ENCODE data around the gene RDX. TPM values are rescaled to one million over a fixed set of nuclear protein-coding genes. Genes with fewer than 3 reads are reported as not detected.

RDX gene
- total RNA-seq, 2 experiments from 2014 or later, result 11.4 to 14.2 TPM

DNA sequence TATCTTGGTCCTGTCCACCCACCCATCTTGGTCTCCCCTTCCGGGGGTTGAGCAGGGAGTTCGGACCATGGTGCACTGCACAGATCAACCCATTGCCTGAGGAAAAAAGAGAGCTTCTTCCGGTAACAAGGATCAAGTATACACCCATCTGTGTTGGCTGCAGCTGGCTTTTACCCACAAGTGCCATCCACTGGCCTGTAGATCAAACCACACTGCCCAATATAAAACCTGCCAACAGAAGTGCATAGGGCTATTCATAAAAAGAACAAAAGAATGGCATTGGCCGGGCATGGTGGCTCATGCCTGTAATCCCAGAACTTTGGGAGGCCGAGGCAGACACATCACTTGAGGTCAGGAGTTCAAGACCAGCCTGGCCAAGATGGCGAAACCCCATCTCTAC lies 108.7 kb downstream of the RDX start:
- intact Hi-C loops (cut with DNase I, micrococcal nuclease), result no loop called here
- H3K36me3 Mint-ChIP-seq (ENCODE audit: low read depth), result no peaks in the 10 kb centered on the region

GRCh38 chr11:110186867-110187266 lies 109.5 kb downstream of the RDX start:
- Histone ChIP-seq H3K4me3 (ENCODE audit: low read length) (no peak overlapping the region), H3K36me3 (ENCODE audit: insufficient read depth, low read length) (no peaks in the 10 kb centered on the region), H3K9me3 (ENCODE audit: control insufficient read depth in 1 of 2, insufficient read depth in 1 of 2, low read length in 2 of 2) (no peaks in the 10 kb centered on the region), H3K27me3 (ENCODE audit: control insufficient read depth in 1 of 2, insufficient read depth in 2 of 2, low read length in 2 of 2) (peaks cover 0 to 2% of the 10 kb centered on the region in 2 experiments), H3K4me1 (ENCODE audit: insufficient read depth, low read length) (no peaks in the 10 kb centered on the region), H3K27ac (ENCODE audit: low read depth in 1 of 2, low read length in 2 of 2) (no peak overlapping the region)
- H3K36me3 Mint-ChIP-seq (ENCODE audit: low read depth), result no peaks in the 10 kb centered on the region
- CTCF ChIA-PET, result no interaction called here
- H3K4me3 Mint-ChIP-seq, result no peak overlapping the region
- H3K4me1 Mint-ChIP-seq (ENCODE audit: low read depth), result no peaks in the 10 kb centered on the region
- ATAC-seq (ENCODE audit: poor library complexity) (no peak), DNase-seq (no peak)
- no peaks in the 10 kb centered on the region for H3K9me3 Mint-ChIP-seq
- peaks cover 4% of the 10 kb centered on the region for H3K27me3 Mint-ChIP-seq
- no peak overlapping the region for H3K27ac Mint-ChIP-seq
- POLR2A ChIA-PET, result no interaction called here
- TF ChIP-seq, protein P1, sequence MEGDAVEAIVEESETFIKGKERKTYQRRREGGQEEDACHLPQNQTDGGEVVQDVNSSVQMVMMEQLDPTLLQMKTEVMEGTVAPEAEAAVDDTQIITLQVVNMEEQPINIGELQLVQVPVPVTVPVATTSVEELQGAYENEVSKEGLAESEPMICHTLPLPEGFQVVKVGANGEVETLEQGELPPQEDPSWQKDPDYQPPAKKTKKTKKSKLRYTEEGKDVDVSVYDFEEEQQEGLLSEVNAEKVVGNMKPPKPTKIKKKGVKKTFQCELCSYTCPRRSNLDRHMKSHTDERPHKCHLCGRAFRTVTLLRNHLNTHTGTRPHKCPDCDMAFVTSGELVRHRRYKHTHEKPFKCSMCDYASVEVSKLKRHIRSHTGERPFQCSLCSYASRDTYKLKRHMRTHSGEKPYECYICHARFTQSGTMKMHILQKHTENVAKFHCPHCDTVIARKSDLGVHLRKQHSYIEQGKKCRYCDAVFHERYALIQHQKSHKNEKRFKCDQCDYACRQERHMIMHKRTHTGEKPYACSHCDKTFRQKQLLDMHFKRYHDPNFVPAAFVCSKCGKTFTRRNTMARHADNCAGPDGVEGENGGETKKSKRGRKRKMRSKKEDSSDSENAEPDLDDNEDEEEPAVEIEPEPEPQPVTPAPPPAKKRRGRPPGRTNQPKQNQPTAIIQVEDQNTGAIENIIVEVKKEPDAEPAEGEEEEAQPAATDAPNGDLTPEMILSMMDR (IDR thresholded peaks at IDR 0.05), result no peak
- intact Hi-C loops (cut with DNase I, micrococcal nuclease), result no loop called here

More for the DNA sequence above, 108.7 kb downstream of the RDX start:
- TF ChIP-seq, protein P1 (IDR thresholded peaks at IDR 0.05), result no peak
- peaks cover 5% of the 10 kb centered on the region for H3K27me3 Mint-ChIP-seq
- Histone ChIP-seq H3K27me3 (ENCODE audit: control insufficient read depth in 1 of 2, insufficient read depth in 2 of 2, low read length in 2 of 2) (peaks cover 0 to 2% of the 10 kb centered on the region in 2 experiments), H3K27ac (ENCODE audit: low read depth in 1 of 2, low read length in 2 of 2) (no peak overlapping the region), H3K36me3 (ENCODE audit: insufficient read depth, low read length) (no peaks in the 10 kb centered on the region), H3K4me3 (ENCODE audit: low read length) (no peak overlapping the region), H3K4me1 (ENCODE audit: insufficient read depth, low read length) (no peaks in the 10 kb centered on the region), H3K9me3 (ENCODE audit: control insufficient read depth in 1 of 2, insufficient read depth in 1 of 2, low read length in 2 of 2) (no peaks in the 10 kb centered on the region)
- no peak overlapping the region for H3K4me3 Mint-ChIP-seq
- H3K9me3 Mint-ChIP-seq, result no peaks in the 10 kb centered on the region
- ATAC-seq (ENCODE audit: poor library complexity) (no peak), DNase-seq (no peak)
- ChIA-PET POLR2A (no interaction called here), CTCF (no interaction called here)
- no peak overlapping the region for H3K27ac Mint-ChIP-seq
- H3K4me1 Mint-ChIP-seq (ENCODE audit: low read depth), result peaks cover 8% of the 10 kb centered on the region

- H3K27ac Mint-ChIP-seq, result no peak overlapping the region
- H3K27me3 Mint-ChIP-seq, result peaks cover 4% of the 10 kb centered on the region
- Histone ChIP-seq H3K4me3 (ENCODE audit: low read length) (no peak overlapping the region), H3K4me1 (ENCODE audit: insufficient read depth, low read length) (no peaks in the 10 kb centered on the region), H3K36me3 (ENCODE audit: insufficient read depth, low read length) (no peaks in the 10 kb centered on the region), H3K9me3 (ENCODE audit: control insufficient read depth in 1 of 2, insufficient read depth in 1 of 2, low read length in 2 of 2) (no peaks in the 10 kb centered on the region), H3K27ac (ENCODE audit: low read depth in 1 of 2, low read length in 2 of 2) (no peak overlapping the region), H3K27me3 (ENCODE audit: control insufficient read depth in 1 of 2, insufficient read depth in 2 of 2, low read length in 2 of 2) (peaks cover 0 to 2% of the 10 kb centered on the region in 2 experiments)
- no peaks in the 10 kb centered on the region for H3K9me3 Mint-ChIP-seq
- no peaks in the 10 kb centered on the region for H3K4me1 Mint-ChIP-seq (ENCODE audit: low read depth)
- DNase-seq (no peak), ATAC-seq (ENCODE audit: poor library complexity) (no peak)
- ChIA-PET POLR2A (no interaction called here), CTCF (no interaction called here)
- TF ChIP-seq, protein P1 (IDR thresholded peaks at IDR 0.05), result no peak
- intact Hi-C loops (cut with DNase I, micrococcal nuclease), result no loop called here
- H3K4me3 Mint-ChIP-seq, result no peak overlapping the region
- no peaks in the 10 kb centered on the region for H3K36me3 Mint-ChIP-seq (ENCODE audit: low read depth)
Measured at GRCh38 chr11:110186456-110186855, 110.0 kb downstream of the RDX start.

Data from CD4-positive, alpha-beta T cell (primary cell).